ENCODE data around the gene RGL4. TPM values are rescaled to one million over a fixed set of nuclear protein-coding genes. Genes with fewer than 3 reads are reported as not detected.
A peak's percentile ranks its signal among the peaks of the same experiment; 100 is the strongest.

Gene RGL4
- total RNA-seq, 1 donor from 2014 or later = not detected

DNA sequence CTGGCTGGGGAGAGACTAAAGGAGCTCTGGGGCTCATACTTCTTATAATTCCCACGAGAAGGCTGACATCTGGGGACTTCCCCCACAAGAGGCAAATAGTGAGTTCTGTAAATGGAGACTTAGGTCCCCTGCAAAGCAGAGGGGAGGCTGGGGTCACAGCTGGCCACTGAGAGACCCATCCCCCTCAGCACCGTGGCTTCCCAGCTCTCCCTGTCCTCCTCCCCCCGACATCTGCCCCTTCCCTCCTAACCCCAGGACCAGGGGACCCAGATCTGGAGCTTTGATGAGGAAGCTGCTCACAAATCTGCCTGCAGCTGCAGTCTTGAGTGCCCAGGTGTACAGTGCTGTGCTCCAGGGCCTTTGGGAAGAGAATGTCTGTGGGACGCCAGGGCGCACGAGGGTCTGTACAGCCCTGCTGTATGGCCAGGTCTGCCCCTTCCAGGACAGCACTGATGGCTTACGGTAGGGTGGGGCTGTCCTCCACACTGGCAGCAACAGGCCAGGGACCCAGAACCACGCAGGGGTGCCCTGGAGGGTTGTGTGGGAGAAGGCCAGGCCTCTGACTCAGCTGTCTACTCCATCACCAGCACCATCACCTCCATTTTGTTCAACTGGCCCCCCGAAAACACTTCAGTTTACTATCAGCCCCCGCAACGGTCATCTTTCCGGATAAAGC is 1.1 kb downstream of the RGL4 start:
- no peaks in the 10 kb centered on the region for H3K27me3 ChIP-seq (ENCODE audit: control insufficient read depth, insufficient read depth, low read length)
- no peak for TF ChIP-seq CTCF (IDR thresholded peaks at IDR 0.05; ENCODE audit: insufficient read depth, low read length, severe bottlenecking)
- H3K4me3 ChIP-seq (ENCODE audit: low read depth, low read length) = no peak overlapping the region
- DNase-seq (ENCODE audit: low read depth) (no peak), FAIRE-seq (peak; percentile 13)
- H3K36me3 ChIP-seq (ENCODE audit: control insufficient read depth, insufficient read depth, low read length) = peaks cover 1% of the 10 kb centered on the region

GRCh38 chr22:23692598-23693291 is 1.9 kb downstream of the RGL4 start:
- FAIRE-seq (no peak), DNase-seq (ENCODE audit: low read depth) (no peak)
- no peak for TF ChIP-seq CTCF (IDR thresholded peaks at IDR 0.05; ENCODE audit: insufficient read depth, low read length, severe bottlenecking)

DNA sequence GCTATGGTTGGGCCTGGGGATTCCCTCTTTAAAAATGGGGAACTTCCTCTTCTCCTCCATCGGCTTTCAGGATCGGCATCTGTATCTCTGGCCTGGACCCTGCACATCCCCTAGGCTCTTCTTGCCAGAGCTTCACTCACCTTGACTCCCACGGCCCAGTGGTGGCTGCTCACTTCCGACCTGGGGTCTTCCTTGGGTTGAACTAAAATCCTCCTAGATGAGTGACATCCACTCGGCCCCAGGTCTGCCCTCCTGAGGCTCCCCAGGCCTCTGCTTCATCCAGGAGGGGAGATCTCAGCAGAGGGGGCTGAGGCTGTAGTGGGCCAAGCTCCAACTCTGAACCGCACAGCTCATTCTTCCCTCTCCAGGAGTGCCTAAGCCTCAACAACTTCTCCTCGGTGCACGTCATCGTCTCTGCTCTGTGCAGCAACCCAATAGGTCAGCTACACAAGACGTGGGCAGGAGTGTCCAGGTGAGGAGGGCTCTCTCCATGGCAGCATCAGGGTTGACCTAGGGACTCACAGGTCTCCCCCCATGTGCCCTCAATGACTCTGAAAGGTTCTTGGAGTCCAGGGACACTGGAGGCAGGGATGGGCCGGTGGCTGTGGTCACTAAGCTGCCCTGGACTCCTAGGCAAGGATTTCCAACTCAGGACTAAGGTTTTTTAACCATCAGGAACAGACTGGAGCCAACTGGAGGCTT is 3.3 kb downstream of the RGL4 start:
- no peak for TF ChIP-seq CTCF (IDR thresholded peaks at IDR 0.05; ENCODE audit: insufficient read depth, low read length, severe bottlenecking)
- DNase-seq (ENCODE audit: low read depth) (no peak), FAIRE-seq (peak; percentile 32)
- peaks cover 4% of the 10 kb centered on the region for H3K36me3 ChIP-seq (ENCODE audit: control insufficient read depth, insufficient read depth, low read length)
- H3K27me3 ChIP-seq (ENCODE audit: control insufficient read depth, insufficient read depth, low read length) = no peaks in the 10 kb centered on the region
- H3K4me3 ChIP-seq (ENCODE audit: low read depth, low read length) = no peak overlapping the region

More at GRCh38 chr22:23692598-23693291, 1.9 kb downstream of the RGL4 start:
- Histone ChIP-seq H3K4me3 (ENCODE audit: low read depth, low read length) (no peak overlapping the region), H3K27me3 (ENCODE audit: control insufficient read depth, insufficient read depth, low read length) (no peaks in the 10 kb centered on the region), H3K36me3 (ENCODE audit: control insufficient read depth, insufficient read depth, low read length) (peaks cover 1% of the 10 kb centered on the region)

DNA sequence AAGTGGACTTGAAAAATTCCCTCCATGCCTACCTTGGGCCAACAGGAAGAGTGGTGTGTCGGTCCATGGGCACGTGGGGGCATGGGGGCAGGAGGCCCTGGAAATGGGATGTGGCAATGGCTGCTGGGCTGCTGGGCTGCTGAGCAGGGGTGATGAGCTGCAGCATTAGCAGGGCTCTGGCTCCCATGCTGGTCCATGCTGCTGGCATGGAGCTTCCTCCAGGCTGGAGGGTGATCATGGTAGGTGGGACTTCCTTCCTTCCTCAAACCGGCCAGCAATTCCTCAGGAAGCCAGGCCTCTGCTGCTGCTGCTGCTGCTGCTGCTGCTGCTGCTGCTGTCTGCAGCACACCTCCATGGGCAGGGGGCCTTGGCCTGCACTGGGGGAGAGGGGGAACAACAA is 4.3 kb downstream of the RGL4 start:
- H3K36me3 ChIP-seq (ENCODE audit: control insufficient read depth, insufficient read depth, low read length) = peaks cover 4% of the 10 kb centered on the region
- H3K4me3 ChIP-seq (ENCODE audit: low read depth, low read length) = no peak overlapping the region
- H3K27me3 ChIP-seq (ENCODE audit: control insufficient read depth, insufficient read depth, low read length) = no peaks in the 10 kb centered on the region
- FAIRE-seq (no peak), DNase-seq (ENCODE audit: low read depth) (no peak)
- no peak for TF ChIP-seq CTCF (IDR thresholded peaks at IDR 0.05; ENCODE audit: insufficient read depth, low read length, severe bottlenecking)

DNA sequence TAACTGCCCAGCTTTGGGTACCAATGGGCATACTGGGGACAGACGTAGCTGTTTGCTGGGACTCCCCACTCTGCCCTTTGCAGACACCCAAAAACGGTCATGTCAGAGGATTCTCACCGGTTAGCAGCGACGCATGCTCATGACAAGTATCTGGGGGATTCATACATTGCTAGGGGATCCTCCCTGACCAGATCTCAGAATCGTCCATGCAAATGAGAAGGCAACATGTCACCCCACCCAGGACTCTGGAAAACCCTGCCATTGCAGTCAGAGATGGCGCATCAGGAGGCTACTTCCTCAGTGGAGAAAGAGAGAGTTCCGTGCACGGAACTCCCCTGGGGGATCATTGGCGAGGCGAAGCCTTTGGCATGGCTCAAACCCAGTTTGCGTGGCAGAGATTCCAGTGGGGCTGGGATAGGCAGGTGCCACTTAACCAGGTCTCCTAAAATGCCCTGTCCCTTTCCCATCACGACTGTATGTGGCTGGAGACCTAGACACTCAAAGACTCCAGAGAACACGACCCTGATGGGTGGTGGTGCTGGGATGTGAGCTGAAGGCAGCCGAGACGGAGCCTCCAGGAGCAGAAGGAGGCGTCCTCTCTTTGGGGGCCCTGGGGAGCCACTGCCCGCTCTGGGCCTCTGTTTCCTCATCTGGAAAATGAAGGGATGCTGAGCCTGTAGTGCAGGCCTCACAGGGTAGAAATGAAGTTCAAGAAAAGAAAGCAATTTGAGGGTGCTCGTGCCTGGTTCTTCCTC is 4.9 kb downstream of the RGL4 start:
- Histone ChIP-seq H3K36me3 (ENCODE audit: control insufficient read depth, insufficient read depth, low read length) (peaks cover 4% of the 10 kb centered on the region), H3K27me3 (ENCODE audit: control insufficient read depth, insufficient read depth, low read length) (no peaks in the 10 kb centered on the region), H3K4me3 (ENCODE audit: low read depth, low read length) (no peak overlapping the region)
- TF ChIP-seq CTCF (IDR thresholded peaks at IDR 0.05; ENCODE audit: insufficient read depth, low read length, severe bottlenecking) = no peak
- FAIRE-seq (no peak), DNase-seq (ENCODE audit: low read depth) (no peak)
